Epithelial cell of esophagus (primary cell): Measurements from ENCODE around the gene PLEKHH3.

Experiments
- DNase-seq: peaks from one replicate; pipeline ENCODE4 v3.0.0; 2010; ENCODE audit warnings: low read depth
- H3K4me3 ChIP-seq: 2 replicates; pipeline ENCODE4 v1.5.1; 2011; ENCODE audit warnings: mild to moderate bottlenecking, low read length, control low read depth
- TF ChIP-seq, protein P1 (sequence below): IDR thresholded peaks from 2 replicates; pipeline ENCODE4 v1.5.1; 2011; ENCODE audit warnings: low read depth, mild to moderate bottlenecking, low read length, control low read depth, inconsistent platforms; ENCODE audit not compliant: insufficient read depth; ENCODE audit errors: missing control alignments

PLEKHH3 gene

DNA sequence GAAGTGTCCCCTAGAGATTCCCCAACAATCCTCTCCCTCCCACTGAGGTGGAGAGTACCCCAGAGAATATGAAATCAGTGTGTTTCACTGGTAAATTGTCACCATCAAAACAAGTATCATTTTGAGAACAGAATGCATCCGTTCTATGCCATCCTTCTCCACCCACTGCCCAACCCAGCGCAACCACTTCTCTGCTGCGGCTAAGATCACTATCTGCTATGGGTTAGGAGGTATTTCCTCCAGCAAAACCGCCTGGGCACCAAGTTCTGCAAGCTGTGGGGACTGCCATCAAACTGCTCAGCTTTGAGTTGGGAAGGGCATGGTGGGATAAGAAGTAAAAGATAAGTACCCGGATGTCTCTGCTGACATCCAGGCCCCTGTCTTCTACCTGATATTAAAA, 29.9 kb upstream of the PLEKHH3 start:
- H3K4me3 ChIP-seq: no peak overlapping the region
- TF ChIP-seq, protein P1, sequence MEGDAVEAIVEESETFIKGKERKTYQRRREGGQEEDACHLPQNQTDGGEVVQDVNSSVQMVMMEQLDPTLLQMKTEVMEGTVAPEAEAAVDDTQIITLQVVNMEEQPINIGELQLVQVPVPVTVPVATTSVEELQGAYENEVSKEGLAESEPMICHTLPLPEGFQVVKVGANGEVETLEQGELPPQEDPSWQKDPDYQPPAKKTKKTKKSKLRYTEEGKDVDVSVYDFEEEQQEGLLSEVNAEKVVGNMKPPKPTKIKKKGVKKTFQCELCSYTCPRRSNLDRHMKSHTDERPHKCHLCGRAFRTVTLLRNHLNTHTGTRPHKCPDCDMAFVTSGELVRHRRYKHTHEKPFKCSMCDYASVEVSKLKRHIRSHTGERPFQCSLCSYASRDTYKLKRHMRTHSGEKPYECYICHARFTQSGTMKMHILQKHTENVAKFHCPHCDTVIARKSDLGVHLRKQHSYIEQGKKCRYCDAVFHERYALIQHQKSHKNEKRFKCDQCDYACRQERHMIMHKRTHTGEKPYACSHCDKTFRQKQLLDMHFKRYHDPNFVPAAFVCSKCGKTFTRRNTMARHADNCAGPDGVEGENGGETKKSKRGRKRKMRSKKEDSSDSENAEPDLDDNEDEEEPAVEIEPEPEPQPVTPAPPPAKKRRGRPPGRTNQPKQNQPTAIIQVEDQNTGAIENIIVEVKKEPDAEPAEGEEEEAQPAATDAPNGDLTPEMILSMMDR: no peak
- DNase-seq: no peak

DNA sequence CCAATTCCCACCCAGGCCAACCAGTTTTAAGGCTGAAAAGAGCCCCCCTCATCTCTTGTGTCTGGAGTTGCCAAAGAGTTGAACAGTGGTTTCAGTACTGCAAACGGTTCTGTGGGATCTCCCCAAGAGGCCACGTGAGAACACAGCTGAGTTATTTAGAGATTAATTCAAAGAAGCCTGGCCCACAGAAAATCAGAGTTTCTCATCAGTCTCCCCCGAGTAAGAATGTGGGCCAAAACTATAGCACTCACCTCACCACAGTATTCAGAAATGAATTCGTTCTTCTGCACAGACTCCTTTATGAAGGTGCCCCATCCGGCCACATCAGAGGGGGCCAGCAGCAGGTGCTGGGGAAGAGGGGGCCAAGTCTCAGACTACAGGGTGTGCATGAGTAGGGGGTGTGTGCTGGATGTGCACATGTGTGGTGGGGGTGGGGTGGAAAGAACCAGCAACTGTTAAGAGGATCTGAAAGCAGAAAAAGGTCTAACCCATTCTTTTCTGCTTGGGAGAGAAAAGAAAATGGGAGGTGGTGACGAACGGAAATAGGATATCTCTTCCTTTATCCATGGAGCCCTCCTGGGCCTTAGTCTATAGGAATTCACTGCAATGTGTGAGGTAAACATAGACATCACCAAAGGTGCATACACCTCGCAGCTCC, 28.2 kb upstream of the PLEKHH3 start:
- no peak overlapping the region for H3K4me3 ChIP-seq
- no peak for DNase-seq
- TF ChIP-seq, protein P1: no peak

DNA sequence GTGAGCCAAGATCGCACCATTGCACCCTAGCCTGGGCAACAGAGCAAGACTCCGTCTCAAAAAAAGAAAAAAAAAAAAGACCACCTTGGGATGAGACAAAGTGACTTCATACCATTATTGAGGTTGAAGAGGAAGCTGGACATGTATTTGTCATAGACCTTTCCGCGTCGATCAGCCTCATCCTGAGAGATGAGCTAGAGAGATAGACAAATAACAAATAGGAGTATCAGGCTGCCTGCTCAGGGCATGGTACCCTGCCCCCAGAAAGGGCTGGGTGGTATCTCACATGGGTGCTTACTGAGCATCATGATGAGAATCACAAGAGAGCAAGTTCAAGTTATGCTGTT, 27.7 kb upstream of the PLEKHH3 start:
- H3K4me3 ChIP-seq: no peak overlapping the region
- no peak for DNase-seq
- TF ChIP-seq, protein P1: no peak

DNA sequence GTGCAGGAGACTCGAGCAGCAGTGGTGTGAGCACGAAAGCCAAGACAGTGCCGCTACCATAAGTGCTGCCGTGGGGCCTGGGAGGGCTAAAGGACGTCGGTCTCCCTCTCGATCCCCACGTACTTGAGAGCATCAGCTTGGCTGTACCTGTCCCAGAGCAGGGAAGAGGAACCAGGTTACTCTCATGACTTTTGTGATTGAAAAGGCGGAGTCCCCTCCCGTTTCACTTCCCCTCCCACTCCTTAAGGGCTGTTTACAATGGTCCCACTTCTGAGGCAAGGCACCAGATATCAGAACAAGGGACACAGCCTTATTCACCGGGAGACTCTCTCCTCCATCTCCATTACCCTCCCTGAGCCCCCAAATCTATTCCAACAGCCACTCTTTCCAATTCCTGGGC, 25.7 kb upstream of the PLEKHH3 start:
- DNase-seq: no peak
- no peak overlapping the region for H3K4me3 ChIP-seq
- TF ChIP-seq, protein P1: no peak

DNA sequence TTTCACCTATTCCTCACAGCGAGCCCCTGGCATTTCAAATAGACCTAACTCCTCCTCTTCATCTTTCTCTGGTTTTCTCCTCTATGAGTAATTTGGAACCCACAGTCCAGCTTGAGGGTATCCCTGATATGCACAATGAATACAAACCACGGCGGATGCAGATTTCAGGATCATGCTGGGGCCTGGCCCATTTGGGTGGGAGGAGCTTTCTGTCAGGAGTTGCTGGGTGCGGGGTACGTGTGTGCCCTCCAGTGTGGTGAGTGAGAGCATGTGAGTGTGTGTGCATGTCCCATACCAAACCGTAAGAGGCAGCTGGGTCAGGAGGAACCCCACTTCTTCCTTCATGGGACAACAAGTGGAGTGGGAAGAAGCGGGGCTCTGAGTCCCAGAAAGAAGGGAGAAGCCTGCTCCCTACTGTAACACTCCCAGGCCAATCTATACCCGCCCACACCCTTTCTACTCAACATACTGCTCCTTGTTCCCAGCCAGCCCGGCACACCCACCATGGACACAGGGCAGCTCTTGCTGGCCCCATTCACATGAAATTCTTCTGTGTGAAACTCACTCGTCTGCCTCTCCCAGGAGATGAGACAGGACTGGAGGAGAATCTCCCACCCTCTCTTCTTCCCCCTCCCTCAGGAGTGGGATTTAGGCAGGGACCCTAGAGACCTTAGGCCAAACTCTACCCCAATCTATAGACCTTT, 23.9 kb upstream of the PLEKHH3 start:
- no peak for DNase-seq
- TF ChIP-seq, protein P1: no peak

DNA sequence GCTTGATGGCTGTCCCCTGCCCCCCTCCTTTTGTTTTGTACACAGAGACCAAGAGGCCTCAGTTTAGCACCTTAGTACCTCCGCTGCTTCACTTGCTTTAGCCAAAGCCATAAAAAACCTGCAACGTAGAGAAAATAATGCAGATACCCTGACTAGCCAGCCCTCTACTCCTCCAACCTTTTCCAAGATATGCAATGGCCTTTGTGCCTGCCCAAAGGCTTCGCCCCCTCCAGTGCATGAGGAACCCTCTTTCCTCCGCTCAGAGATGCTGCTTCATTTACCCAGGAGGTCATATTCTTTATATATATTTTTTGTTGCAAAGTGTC, 22.6 kb upstream of the PLEKHH3 start:
- H3K4me3 ChIP-seq: no peak overlapping the region
- TF ChIP-seq, protein P1: no peak
- DNase-seq: no peak

More for the DNA sequence above, 23.9 kb upstream of the PLEKHH3 start:
- no peak overlapping the region for H3K4me3 ChIP-seq
